Neuron (in vitro differentiated cells): Measurements from ENCODE around the gene MVD.

Experiments used
- H2AFZ ChIP-seq: one replicate; pipeline ENCODE4 v1.6.1; 2013; ENCODE audit warnings: low read depth, mild to moderate bottlenecking, inconsistent platforms, low read length, moderate library complexity
- H3K27me3 ChIP-seq: one replicate; pipeline ENCODE4 v1.6.1; 2013; ENCODE audit warnings: low read length; ENCODE audit not compliant: insufficient read depth
- H3K36me3 ChIP-seq: one replicate; pipeline ENCODE4 v1.6.1; 2013; ENCODE audit warnings: low read length; ENCODE audit not compliant: insufficient read depth
- H3K4me1 ChIP-seq: one replicate; pipeline ENCODE4 v1.6.1; 2013; ENCODE audit warnings: low read length; ENCODE audit not compliant: insufficient read depth
- H3K4me3 ChIP-seq: 2 replicates; pipeline ENCODE4 v1.5.1; 2013; ENCODE audit warnings: mild to moderate bottlenecking, low read length, moderate library complexity
- H3K9me3 ChIP-seq: one replicate; pipeline ENCODE4 v1.6.1; 2013; ENCODE audit warnings: low read length

The MVD gene

DNA sequence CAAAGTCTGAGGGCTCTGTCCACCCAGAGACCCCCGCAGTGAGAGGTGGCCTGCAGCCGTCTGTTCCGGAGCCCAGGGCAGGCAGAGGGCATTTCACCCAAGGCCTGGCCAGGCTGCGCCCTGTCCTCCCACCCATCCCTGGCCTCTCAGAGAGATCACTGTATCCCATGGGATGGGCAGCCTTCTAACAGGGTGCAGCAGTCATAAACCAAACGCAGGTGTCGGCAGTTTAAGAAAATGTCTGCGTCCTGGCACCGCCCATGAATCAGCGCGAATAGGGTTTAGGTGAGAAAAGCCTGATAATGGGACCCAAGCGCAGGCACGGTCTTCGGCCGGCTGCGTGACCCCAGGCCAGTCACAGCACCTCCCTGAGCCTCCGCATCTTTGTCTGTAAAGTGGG lies 17.4 kb downstream of the MVD start:
- Histone ChIP-seq H3K9me3 (no peaks in the 10 kb centered on the region), H3K27me3 (no peaks in the 10 kb centered on the region), H3K4me1 (peaks cover 13% of the 10 kb centered on the region), H3K4me3 (no peak overlapping the region), H3K36me3 (no peaks in the 10 kb centered on the region), H2AFZ (no peak overlapping the region)

DNA sequence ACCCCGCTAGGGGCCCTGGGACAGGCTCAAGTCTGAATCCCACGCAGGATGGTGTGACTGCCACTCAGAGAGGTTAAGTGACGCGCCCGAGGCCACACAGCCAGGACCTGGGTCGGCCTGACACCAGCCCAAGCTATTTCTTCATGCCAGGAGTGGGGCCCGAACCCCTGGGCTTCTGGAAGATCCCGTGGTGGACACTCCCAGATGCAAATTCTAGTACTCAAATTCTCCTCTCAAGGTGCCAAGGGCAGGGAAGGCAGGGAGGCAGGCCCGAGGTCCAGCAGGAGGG lies 19.3 kb downstream of the MVD start:
- Histone ChIP-seq H3K4me3 (no peak overlapping the region), H3K36me3 (no peaks in the 10 kb centered on the region), H3K27me3 (no peaks in the 10 kb centered on the region), H3K9me3 (no peaks in the 10 kb centered on the region), H3K4me1 (peaks cover 9% of the 10 kb centered on the region), H2AFZ (no peak overlapping the region)

DNA sequence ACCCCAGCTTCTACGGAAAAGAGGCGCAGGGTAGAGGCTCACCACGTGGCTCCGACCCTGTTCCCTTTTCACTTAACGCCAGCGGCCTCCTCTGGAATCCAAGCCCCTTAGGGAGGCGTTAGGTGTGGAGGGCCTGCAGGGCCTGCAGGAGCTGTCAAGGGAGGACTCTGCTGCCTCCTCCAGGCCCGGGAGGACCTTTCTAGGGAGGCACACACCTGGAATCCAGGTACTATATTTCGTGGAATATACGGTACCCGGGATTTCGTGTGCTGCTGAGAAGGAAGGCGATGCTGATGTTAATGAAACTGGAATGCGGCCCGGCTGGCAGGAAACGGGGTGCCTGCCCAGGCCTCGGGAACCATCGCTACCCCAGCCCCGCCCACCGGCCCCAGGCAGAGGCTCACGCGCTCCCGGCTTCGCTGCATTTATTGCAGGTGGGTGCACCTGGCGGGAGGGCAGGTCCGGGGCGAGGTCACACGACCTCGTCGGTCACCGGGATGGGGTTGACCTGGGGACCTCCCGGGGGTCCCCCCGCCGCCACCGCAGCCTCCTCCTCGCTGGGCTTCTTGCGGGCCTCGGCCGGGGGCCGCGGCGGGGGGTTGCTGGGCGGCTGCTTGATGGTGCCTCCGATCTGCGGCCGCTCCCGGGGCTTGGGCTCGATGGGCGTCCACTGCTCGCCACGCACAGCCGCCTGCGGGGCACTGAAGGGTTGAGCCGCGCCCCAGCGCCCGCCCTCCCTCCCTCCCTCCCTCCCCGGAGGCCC lies 19.8 kb downstream of the MVD start:
- Histone ChIP-seq H3K36me3 (no peaks in the 10 kb centered on the region), H3K4me3 (no peak overlapping the region), H3K4me1 (peaks cover 9% of the 10 kb centered on the region), H3K9me3 (no peaks in the 10 kb centered on the region), H2AFZ (no peak overlapping the region), H3K27me3 (no peaks in the 10 kb centered on the region)

DNA sequence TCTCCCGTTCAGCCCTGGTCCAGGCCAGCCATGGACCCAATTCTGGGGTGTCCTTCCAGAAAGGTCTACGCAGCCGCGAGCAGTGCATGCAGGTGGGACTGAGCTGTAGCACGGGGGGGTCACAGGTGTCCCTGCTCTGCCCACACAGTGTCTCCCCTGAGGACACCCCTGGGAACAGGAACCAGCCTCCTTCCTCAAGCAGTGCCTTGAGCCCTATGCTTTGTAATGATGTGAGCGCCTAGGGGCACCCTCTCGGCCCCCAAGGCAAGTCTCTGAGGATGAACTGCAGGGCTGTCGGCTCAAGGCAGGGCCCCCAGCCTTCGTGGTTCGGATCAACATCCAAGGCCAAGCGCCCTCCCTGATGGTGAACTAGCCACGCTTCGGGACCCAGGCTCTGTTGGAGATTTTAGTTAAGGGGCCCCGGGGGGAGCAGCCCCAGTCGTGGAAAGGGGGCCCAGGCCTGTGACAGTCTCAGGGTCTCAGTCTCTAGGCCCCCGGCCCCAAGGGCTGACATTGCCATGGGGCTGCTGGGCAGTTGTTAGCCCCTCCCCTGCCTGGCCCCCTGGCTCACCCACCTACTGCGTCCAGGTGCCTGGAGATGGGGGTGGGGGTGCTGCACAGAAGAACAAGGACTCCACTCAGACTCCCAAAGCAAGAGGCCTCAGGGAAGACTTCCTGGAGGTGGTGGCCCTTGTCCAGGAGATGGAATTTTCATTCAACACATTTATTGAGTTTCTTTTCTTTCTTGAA lies 22.2 kb downstream of the MVD start:
- H3K9me3 ChIP-seq: no peaks in the 10 kb centered on the region
- no peak overlapping the region for H3K4me3 ChIP-seq
- peaks cover 9% of the 10 kb centered on the region for H3K4me1 ChIP-seq
- H3K27me3 ChIP-seq: no peaks in the 10 kb centered on the region
- H2AFZ ChIP-seq: no peak overlapping the region
- H3K36me3 ChIP-seq: no peaks in the 10 kb centered on the region

DNA sequence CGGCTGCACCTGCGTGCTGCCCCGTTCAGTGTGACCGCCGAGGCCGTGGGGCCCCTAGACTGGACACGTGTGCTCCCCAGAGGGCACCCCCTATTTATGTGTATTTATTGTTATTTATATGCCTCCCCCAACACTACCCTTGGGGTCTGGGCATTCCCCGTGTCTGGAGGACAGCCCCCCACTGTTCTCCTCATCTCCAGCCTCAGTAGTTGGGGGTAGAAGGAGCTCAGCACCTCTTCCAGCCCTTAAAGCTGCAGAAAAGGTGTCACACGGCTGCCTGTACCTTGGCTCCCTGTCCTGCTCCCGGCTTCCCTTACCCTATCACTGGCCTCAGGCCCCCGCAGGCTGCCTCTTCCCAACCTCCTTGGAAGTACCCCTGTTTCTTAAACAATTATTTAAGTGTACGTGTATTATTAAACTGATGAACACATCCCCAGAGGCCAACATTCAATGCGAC lies 22.8 kb downstream of the MVD start:
- peaks cover 4% of the 10 kb centered on the region for H3K4me1 ChIP-seq
- no peaks in the 10 kb centered on the region for H3K9me3 ChIP-seq
- H3K4me3 ChIP-seq: no peak overlapping the region
- H2AFZ ChIP-seq: no peak overlapping the region
- H3K27me3 ChIP-seq: no peaks in the 10 kb centered on the region
- H3K36me3 ChIP-seq: no peaks in the 10 kb centered on the region

DNA sequence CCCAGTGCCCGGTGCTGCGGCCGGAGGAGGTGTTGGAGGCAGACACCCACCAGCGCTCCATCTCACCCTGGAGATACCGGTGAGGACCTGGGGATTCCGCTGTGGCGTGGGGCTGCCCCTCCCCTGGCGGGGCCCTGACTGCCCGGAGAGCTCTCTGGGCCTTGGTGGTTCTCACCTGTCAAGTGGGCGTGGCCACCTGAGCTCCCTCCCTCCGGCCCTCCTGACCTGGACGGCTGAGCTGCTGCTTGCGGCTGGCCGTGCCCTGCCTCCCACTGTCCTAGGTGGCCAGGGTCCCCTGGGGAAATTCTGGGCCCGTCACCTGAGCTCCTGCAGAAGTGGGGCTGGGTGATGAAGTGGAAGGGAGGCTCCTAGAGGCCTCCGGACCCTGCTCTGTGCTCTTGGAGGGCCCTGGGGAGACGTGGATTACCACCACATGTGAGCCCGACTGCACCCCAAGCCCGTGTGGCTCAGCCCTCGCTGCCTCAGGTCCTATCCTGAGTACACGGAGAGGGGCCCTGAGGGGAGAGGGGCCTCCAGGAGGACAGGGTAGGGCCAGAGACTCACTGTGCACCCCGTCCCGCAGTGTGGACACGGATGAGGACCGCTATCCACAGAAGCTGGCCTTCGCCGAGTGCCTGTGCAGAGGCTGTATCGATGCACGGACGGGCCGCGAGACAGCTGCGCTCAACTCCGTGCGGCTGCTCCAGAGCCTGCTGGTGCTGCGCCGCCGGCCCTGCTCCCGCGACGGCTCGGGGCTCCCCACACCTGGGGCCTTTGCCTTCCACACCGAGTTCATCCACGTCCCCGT lies 23.5 kb downstream of the MVD start:
- H3K4me3 ChIP-seq: no peak overlapping the region
- no peaks in the 10 kb centered on the region for H3K4me1 ChIP-seq
- H3K27me3 ChIP-seq: no peaks in the 10 kb centered on the region
- H2AFZ ChIP-seq: no peak overlapping the region
- H3K9me3 ChIP-seq: no peaks in the 10 kb centered on the region
- H3K36me3 ChIP-seq: no peaks in the 10 kb centered on the region

DNA sequence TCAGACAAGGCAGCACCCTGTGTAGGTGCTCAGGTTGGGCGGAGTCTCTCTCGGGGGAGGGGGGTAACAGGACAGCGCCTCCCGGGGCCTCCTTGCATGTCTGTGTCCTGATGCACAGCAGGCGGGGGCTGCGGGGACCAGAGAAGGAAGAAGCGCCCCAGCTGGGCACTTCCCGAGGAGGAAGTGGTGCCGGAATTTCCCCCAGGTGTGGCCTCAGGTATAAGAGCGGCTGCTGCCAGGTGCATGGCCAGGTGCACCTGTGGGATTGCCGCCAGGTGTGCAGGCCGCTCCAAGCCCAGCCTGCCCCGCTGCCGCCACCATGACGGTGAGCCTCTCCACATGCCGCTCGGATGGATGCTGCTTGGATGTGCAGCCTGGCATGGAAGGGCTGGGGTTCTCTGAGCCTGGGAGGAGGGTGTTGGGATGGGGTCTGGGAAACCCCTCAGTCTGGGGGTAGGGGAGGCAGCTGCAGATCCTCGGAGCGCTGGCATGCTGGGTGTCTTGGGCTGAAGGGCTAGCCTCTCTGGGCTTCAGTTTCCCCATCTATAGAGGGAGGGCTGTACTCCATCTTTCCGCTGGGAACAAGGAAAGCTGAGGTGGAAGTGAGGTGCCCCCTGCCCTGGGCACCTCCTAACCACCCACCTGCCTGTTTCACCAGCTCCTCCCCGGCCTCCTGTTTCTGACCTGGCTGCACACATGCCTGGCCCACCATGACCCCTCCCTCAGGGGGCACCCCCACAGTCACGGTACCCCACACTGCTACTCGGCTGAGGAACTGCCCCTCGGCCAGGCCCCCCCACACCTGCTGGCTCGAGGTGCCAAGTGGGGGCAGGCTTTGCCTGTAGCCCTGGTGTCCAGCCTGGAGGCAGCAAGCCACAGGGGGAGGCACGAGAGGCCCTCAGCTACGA lies 24.3 kb downstream of the MVD start, which contains the start of gene IL17C:
Gene IL17C, plus strand, starts transcription at position 250 of the 908 bp plus-strand sequence. Its CDS starts 70 bp downstream, at position 320.
- Histone ChIP-seq H3K27me3 (no peaks in the 10 kb centered on the region), H3K4me3 (no peak within 1 kb of the TSS), H3K4me1 (no peaks in the 10 kb centered on the region), H2AFZ (no peak within 1 kb of the TSS), H3K9me3 (no peaks in the 10 kb centered on the region), H3K36me3 (peaks cover under 1% of the 10 kb centered on the region)

DNA sequence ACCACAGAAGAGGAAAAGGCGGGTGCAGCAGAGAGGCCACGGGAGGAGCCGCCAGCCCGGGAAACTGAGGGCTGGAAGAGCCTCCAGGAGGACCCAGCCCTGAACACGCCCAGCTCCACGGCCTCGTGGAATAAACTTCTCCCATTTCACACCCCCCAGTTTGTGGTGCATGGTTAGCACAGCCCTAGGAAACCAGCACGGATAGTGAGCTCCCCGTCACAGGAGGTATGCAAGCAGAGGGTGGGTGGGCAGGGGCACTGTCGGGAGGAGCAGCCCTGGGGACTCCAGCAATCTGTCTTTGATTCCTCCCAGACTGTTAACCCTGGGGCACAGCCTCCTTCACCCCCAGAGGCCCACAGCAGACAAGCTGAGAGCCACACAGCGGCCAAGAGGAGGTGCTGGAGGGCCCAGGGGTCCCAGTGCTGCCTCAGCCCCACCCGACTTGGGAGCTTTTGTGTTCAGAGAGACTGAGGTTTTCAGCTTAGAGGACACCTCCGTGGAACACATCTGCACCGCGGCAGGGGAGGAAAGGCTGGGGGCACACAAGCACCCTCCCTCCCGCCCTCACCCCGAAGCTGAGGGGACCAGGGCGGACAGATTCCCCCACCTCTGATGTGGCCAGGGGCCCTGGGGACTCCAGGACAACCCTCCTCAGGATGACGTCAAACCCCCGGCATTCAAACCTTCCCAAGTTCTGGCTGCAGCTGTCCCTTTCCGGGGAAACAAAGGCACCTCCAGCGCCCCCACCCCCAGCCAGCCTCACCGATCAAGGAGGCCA lies 26.2 kb downstream of the MVD start:
- H3K36me3 ChIP-seq: peaks cover 13% of the 10 kb centered on the region
- H2AFZ ChIP-seq: no peak overlapping the region
- H3K4me1 ChIP-seq: no peaks in the 10 kb centered on the region
- H3K9me3 ChIP-seq: no peaks in the 10 kb centered on the region
- no peak overlapping the region for H3K4me3 ChIP-seq
- H3K27me3 ChIP-seq: no peaks in the 10 kb centered on the region

DNA sequence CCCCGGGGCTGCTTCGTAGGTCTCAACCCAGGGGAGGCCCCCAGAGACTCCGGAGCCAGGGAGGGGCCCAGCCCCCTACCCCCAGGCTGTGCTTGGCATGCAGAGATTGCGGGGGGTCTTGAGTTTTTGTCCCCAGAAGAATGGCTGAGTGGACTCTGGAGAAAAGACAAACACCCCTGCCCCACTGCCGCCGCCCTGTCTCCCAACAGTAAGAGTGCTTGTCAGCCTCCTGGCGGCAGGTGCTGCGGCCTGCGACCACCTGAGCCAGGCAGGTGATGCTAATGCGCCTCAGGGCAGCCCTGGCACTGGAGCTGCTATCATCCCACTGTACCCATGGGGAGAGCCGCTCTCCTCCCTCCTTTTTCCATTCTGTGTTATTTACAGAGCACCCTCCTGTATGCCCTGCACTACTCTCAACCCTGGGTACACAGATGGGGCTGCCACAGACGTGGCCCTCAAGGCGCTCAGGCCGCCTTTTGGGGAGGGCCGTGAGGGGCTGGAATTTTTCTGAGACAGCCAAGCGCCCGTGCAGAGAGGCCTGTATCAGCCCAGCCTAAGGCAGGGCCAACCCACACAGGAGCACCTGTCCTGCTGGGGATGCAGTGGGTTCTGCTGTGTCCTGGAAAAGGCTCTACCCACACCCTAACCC lies 27.1 kb downstream of the MVD start:
- peaks cover 21% of the 10 kb centered on the region for H3K36me3 ChIP-seq
- H2AFZ ChIP-seq: no peak overlapping the region
- no peaks in the 10 kb centered on the region for H3K27me3 ChIP-seq
- no peaks in the 10 kb centered on the region for H3K4me1 ChIP-seq
- H3K9me3 ChIP-seq: no peaks in the 10 kb centered on the region
- no peak overlapping the region for H3K4me3 ChIP-seq

DNA sequence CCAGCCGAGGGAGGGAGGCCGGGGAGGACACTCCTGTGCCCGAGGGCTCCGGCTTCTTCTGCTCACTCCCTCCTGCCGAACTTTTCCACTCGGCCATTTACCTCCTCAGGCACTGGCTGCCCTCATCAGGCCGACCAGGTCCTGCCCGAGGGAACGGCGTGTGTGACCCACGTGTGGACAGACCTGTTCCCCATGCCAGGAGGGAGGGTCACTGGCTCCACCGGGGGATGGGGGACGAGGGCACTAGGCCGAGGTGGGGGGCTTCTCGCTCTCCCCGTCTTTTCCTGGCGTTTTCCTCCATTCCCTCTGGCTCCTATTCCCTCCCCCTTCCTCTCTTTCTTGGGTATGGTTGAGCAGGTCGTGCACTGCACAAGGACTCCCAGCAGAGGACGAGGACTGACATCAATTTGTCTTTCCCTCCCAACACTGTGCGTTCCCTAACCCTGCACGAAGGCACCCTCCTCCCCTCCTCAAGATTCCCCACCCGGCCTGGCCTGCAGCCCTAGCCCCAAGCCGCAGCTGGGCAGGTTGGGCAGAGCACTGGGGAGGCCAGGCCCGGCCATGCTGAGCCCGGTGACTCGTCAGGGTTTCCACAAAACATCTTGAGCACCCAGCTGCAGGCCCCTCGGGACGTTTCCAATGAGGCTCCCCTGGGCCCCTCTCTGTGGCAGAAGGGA lies 27.8 kb downstream of the MVD start:
- Histone ChIP-seq H2AFZ (no peak overlapping the region), H3K36me3 (peaks cover 27% of the 10 kb centered on the region), H3K9me3 (no peaks in the 10 kb centered on the region), H3K27me3 (no peaks in the 10 kb centered on the region), H3K4me3 (no peak overlapping the region), H3K4me1 (no peaks in the 10 kb centered on the region)
